Suprapubic skin (tissue), 4 donors: ENCODE data around the gene TBC1D4.

ENCODE experiments used
- EP300 ChIP-seq: sonication (generic); formaldehyde crosslinking; IDR thresholded peaks from one replicate; pipeline ENCODE4 v1.6.1; 2017; ENCODE audit warnings: antibody characterized with exemption
- POLR2A ChIP-seq, 2 donors: fragments of 450-650 bp; IDR thresholded peaks; one replicate each; pipeline ENCODE4 v1.6.1; 2017; ENCODE audit warnings: antibody characterized with exemption in 2 of 2, mild to moderate bottlenecking in 2 of 2, moderate library complexity in 2 of 2
- POLR2AphosphoS5 ChIP-seq, 3 donors: sonication (generic); formaldehyde crosslinking; IDR thresholded peaks; one replicate each; pipeline ENCODE4 v1.6.1; 2017; ENCODE audit warnings: antibody characterized with exemption in 3 of 3
- TF ChIP-seq, protein P1 (sequence below), 2 donors: fragments of 200-600 bp in 1 of 2; fragments of 450-650 bp in 1 of 2; sonication (generic) in 1 of 2; IDR thresholded peaks; one replicate each; pipeline ENCODE4 v1.5.1; 2016 to 2019; ENCODE audit warnings: antibody characterized with exemption in 2 of 2, mild to moderate bottlenecking in 1 of 2, moderate library complexity in 1 of 2

DNA sequence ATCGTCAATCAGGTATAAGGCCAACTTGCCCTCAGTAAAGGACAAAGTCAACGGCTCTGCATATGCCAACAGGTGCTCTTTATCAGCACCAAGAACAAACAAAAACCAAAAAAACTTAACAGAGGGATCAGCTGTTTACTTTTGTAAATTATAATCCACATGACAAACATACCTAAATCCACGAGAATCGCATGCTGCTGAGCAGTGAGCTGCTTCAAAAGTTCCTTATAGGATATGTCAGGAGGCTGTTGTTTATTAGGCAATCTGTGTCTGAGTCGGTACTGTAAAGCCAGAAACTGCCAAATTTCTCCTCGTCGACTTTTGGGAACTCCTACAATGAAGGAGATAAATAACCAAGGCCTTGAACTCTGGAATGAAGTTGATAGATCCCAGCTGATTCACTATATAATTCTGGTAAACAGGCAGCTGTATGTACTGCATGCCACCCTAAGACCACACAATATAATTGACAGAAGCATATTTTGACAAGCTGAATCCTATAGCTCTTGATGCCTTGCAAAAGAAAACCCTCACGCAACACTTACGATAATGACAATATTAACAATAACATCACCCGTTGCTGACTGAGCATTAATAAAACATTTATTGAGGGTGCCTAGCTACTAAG is 179.8 kb downstream of the TBC1D4 start:
- TF ChIP-seq, protein P1, sequence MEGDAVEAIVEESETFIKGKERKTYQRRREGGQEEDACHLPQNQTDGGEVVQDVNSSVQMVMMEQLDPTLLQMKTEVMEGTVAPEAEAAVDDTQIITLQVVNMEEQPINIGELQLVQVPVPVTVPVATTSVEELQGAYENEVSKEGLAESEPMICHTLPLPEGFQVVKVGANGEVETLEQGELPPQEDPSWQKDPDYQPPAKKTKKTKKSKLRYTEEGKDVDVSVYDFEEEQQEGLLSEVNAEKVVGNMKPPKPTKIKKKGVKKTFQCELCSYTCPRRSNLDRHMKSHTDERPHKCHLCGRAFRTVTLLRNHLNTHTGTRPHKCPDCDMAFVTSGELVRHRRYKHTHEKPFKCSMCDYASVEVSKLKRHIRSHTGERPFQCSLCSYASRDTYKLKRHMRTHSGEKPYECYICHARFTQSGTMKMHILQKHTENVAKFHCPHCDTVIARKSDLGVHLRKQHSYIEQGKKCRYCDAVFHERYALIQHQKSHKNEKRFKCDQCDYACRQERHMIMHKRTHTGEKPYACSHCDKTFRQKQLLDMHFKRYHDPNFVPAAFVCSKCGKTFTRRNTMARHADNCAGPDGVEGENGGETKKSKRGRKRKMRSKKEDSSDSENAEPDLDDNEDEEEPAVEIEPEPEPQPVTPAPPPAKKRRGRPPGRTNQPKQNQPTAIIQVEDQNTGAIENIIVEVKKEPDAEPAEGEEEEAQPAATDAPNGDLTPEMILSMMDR (IDR thresholded peaks at IDR 0.05): no peak
- TF ChIP-seq POLR2A (IDR thresholded peaks at IDR 0.05) (no peak), EP300 (no peak), POLR2AphosphoS5 (IDR thresholded peaks at IDR 0.05) (no peak)
